GM19455 (cell line): ENCODE results near the gene FOXP3.

ENCODE experiments used
- ATAC-seq: cut with Tn5 transposase; IDR thresholded peaks from one replicate; pipeline ENCODE4 v1.9.1; 2021; ENCODE audit not compliant: unreplicated experiment

FOXP3 gene

DNA sequence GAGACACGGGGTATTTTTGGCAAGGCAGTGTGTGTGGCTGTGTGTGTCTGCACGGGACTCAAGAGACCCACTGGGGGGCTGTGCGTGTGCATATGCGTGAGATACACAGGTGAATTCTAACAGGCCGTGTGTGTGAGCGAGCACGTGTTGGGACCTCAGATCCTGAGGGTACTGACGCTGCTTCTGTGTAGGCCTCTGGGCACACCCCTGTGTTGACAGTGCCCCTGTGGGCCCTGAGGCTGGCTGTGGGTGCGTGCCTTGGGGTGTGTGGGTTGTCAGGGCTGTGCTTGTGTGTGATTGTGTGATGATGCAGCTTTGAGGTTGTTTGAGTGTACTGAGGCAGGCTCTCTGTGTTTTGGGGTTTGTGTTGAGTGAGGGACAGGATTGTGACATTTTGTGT is 13.9 kb downstream of the FOXP3 start:
- no peak for ATAC-seq

DNA sequence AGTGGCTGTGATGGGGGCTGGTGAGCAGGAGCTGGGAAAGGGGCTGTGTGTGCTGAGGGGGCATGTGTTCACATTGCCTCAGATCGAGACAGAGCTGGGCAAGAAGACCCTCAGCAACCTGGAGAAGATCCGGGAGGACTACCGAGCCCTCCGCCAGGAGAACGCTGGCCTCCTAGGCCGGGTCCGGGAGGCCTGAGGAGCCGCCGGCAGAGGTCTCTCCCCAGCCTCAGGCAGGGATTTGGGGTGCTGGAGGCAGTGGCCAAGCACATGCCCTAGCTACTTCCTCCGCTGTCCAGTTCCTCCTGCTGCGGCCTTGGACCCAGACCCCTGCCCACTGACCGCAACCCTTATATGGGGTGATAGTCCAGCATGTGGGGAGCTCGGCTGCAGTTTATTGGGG is 14.4 kb downstream of the FOXP3 start:
- ATAC-seq, result no peak

DNA sequence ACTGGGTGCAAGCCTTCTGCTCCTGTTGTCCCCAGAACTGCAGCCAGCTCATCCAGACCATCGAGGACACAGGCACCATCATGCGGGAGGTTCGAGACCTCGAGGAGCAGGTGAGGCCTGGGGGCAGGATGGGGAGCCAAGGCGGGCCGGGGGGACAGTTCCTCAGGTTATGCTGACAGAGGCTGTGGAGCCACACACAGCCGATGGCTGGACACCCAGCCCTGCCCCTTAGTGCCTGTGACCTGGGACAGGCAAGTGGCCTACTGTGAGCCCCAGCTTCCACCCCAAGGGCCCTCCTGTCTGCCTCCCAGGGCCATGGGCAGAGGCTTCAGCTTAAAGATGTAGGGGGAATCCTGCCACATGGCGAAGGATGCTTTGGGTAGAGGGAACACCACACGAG is 14.9 kb downstream of the FOXP3 start:
- ATAC-seq, result no peak

DNA sequence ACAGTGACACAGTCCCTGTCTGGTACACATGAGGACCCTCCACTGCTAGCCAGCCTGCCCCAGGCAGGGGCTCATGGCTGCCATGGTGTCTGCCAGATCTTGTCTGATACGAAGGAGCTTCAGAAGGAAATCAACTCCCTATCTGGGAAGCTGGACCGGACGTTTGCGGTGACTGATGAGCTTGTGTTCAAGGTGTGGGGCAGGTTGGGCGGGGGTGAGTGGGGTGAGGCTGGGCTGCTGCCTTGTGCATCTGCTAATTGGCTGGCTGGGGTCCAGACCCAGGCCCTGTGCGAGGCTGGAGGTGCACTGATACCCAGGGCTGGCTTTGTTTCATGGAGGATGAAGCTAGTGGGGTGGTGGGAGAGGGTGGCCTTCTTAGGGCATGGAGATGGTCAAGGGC is 15.4 kb downstream of the FOXP3 start:
- ATAC-seq, result no peak

DNA sequence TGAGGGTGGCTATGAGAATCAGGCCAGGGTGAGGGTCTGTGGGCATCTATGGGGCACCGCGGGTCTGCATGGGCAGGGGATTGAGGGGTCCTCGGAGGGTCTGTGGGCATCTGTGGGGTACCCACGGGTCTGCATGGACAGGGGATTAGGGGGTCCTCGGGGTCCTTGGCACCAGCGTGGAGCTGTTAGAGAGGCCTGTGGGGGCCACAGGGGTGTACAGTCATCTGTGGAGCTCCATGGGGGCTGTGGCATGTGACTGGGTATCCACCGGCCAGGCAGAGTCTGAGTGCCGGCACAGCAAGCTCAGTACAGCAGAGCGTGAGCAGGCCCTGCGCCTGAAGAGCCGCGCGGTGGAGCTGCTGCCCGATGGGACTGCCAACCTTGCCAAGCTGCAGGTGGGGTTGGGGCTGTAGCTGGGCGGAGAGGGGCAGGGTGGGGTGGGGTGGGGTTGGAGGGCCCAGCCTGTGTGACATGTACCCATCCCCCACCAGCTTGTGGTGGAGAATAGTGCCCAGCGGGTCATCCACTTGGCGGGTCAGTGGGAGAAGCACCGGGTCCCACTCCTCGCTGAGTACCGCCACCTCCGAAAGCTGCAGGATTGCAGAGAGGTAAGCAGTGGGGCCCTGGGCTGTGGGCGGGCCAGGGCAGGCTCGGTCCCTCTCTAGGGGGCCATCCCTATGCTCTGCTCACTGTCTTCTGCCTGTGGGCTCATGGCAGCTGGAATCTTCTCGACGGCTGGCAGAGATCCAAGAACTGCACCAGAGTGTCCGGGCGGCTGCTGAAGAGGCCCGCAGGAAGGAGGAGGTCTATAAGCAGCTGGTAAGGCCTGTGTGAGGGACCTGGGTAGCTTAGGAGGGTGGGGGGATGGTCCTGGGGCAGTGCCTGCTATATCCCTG is 16.3 kb downstream of the FOXP3 start:
- no peak for ATAC-seq

DNA sequence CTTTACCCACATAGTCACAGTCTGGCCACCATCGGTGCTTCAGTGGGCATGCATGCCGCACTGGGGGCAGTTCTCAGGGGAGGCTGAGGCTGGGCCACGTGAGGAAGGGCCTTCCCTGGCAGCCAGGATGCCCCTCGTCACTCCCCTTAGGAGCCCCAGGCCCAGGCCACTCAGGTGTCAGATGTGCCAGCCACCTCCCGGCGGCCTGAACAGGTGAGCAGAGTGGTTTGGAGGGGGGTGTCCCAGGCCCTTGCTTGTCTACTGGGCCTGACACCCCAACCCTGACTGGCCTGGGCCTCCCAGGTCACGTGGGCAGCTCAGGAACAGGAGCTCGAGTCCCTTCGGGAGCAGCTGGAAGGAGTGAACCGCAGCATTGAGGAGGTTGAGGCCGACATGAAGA is 17.2 kb downstream of the FOXP3 start:
- ATAC-seq, result no peak

DNA sequence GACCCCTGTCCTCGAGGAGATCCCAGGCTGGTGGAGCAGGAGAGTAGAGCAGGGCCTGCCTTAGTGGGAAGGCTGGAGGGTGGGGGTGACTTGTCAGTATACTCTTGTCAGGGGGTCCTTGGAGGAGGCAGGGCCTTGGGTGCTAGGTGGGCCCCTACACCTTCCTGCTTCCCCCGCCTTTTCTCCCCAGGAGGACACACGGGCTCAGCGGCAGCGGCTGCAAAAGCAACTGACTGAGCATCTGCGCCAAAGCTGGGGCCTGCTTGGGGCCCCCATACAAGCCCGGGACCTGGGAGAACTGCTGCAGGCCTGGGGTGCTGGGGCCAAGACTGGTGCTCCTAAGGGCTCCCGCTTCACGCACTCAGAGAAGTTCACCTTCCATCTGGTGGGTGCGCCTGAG is 18.0 kb downstream of the FOXP3 start:
- no peak for ATAC-seq

DNA sequence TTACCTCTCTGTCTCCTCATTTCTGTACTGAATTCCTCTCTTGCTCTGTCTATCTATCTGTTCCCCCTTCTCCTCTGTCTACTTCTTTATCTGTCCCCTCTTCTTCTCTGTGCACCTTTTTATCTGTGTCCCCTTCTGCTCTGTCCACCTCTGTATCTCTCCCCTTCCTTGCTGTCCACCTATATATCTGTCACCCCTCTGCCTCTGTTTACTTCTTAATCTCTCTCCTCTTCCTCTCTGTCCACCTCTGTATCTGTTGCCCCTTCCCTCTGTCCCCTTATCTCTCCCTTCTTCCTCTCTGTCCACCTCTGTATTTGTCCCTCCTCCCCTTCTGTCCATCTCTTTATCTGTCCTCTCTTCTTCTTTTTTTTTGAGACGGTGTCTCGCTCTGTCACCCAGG is 20.3 kb downstream of the FOXP3 start:
- ATAC-seq, result no peak

DNA sequence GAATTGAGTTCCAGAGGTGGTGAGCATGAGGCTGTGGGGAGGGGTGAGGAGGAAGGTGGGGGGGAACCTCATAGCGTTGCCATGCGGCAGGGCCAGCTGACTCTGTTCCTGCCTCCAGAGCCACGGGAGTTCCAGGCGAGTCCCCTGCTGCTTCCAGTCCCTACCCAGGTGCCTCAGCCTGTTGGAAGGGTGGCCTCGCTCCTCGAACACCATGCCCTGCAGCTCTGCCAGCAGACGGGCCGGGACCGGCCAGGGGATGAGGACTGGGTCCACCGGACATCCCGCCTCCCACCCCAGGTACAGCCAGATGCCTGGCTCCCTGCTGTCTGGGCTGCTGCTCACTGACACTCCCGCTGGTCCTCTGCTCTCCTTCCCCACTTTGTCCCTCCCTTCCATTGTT is 21.3 kb downstream of the FOXP3 start:
- ATAC-seq, result no peak

DNA sequence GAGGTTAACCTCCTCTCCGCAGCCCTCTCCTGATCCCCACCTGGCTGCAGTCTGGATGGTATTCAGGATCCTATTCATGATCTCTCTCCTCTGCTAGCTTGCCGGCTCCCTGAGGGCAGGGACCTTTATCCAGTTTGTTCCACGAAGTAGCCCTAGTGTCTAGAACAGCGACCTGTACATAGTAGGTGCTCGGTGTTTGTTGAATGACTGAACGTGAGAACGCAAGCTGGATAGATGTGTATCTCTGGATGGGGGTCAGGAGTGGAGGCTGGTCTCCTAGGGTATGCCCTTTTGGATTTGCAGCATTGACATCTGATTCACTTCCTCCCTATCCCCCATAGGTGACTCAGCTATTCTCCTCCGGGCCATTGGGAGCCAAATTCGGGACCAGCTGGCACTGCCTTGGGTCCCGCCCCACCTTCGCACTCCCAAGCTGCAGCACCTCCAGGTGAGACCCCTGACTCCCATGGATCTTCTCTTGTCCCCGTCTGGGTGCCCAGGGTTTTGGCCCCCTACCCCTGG is 21.9 kb downstream of the FOXP3 start:
- ATAC-seq, result no peak

DNA sequence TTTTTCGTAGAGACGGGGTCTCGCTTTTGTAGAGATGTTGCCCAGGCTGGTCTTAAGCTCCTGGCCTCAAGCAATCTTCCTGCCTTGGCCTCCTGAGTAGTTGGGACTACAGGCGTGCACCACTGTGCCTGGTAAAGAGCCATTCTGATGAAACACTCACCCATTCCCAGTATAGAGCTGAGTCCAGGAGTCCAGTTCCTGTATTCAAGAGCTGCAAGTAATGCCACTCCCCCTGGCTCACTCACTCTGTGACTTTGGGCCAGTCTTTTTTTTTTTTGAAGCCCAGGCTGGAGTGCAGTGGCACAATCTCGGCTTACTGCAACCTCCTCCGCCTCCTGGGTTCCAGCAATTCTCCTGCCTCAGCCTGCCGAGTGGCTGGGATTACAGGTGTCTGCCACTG is 25.8 kb downstream of the FOXP3 start:
- ATAC-seq, result no peak

DNA sequence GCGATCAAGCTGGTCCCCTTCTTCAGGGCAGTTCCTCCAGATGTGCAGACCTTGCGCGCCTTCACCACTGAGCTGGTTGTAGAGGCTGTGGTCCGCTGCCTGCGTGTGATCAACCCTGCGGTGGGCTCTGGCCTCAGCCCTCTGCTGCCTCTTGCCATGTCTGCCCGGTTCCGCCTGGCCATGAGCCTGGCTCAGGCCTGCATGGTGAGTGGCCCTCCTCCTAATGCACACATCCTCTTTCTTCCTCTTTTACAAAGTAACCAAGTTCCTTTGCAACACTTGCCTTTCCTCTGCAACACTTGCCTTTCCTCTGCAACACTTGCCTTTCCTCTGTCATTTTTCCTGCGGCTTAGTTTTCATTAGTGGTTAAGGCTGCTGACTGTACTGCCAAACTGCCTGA is 27.4 kb downstream of the FOXP3 start:
- ATAC-seq, result no peak

DNA sequence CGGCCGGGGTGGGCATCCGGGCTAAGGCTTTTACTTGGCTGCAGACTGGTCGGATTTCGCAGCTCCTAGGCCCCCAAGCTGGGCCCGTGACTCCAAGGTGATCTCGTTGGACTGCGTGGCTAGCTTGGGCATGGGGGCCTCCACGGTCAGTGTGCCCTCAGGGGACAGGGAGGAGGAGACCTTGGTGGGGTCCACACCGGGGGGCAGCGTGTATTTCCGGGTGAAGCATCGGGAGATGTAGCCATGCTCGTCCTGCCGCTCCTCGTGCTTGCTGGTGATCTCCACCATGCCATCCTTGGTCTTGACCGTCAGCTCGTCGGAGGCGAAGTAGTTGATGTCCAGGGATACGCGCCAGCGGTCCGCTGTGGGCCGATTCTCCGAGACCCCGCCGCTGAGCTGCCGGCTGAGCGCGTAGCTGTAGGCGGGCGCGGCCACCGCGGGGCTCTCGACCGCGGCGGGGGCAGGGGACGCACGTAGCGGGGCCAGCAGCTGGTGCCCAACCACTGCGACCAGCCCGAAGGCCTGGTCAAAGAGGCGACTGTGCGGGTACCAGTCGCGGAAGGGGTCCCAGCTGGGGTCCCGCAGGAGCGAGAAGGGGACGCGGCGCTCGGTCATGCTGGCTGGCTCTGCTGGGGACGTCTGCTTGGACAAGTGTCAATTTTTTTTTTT is 30.5 kb downstream of the FOXP3 start:
- no peak for ATAC-seq

DNA sequence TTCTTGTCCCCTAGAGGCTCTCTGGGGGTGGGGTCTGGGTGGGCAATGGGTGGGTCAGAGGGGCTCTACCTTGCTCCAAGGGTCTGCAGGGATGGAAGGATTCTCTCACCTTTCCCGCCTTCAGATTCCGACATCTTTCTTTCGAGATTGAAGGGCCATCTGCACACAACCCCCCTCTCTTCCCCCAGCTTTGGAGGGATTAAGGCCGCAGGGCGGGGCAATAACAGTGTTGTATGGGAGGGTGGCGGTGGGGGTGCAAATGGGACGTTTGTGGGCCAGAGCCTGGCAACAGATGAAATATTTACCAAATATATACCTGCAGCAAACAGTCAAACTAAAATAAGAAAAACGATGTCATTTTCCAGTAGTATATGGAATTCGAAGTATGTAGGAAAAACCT is 31.3 kb downstream of the FOXP3 start, which contains the start of gene CACNA1F:
Gene CACNA1F, minus strand, starts transcription at position 165 of the 400 bp plus-strand sequence. Its CDS starts 31 bp downstream, at position 134.
- no peak for ATAC-seq

DNA sequence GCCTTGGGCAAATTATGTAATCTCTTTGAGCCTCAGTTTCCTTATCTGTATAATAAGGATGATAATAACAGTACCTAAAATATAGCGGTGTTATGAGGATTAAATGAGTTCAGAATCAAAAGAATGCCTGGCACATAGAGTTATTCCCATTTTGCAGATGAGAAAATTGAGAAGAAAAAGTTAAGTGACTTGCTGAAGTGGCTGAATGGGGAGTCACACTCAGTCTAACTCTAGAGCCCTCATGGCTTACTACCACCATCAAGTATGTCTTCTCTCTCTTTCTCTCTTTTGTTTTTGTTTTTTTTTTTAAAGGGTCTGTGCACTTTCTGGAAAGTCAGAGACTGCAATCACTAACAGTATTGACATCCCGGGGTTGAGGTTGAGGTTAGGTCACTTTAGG is 32.0 kb downstream of the FOXP3 start:
- no peak for ATAC-seq

DNA sequence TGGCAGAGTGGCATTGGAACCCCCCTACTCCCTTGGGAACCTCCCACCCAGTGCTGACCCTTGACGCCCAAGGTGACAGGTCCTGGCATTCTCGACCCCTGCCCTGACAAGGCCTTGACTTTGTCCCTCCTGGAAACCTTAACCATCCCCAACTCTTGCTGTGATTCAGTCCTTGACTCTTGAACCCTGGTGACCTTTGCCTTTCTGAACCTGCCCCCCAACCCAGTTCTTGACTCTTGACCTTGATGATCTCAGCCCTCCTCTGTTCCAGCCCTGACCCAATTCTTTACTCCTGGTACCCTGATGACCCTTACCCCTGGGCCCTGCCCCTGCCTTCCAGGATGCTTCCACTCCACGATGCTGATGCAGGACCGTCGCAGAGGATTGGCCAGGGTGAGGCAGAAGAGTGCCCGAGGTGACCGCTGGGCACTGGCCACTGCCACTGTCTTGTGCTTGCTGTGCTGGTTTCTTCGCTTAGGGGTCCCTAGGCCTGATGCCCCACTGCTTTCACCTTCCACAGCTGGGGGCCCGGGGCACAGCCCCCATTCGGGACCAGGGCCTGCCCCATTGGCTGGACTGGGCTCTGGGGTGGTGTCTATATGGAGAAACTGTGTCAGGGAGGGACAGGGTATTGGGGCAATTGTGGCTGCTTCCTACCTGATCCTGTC is 33.0 kb downstream of the FOXP3 start:
- ATAC-seq, result no peak

DNA sequence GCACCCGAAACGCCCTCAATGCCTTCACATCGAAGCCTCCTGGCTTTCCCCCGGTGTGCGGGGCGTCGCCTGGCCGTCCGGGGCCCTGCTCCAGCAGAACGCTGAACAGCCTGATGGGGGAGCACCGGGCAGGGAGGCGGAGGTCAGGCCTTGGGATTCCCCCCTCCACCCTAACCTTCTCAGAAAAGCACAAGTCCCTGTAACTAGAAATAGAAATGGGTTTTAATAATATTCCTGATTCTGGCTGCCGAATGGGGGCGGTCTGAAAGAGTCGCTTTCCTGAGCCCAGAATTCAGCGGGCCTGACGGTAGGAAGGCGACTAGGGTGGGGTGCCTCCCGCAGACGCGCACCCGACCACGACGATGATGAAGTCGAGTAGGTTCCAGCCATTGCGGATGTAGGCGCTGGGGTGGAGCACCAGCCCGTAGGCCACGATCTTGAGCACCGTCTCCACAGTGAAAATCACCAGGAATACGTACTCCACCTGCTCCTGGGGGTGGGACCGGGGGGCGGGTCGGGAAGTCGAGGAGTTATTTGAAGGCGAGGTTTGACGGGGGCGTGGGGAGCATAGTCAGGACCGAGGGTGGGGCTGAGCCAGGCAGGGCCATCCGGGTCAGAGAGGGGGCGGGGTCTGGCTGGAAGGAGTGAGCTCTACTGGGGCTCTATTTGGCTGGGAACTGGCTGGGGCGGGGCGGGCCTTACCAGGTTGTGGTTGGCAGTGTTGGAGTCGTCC is 33.8 kb downstream of the FOXP3 start:
- ATAC-seq, result peak; percentile 70

DNA sequence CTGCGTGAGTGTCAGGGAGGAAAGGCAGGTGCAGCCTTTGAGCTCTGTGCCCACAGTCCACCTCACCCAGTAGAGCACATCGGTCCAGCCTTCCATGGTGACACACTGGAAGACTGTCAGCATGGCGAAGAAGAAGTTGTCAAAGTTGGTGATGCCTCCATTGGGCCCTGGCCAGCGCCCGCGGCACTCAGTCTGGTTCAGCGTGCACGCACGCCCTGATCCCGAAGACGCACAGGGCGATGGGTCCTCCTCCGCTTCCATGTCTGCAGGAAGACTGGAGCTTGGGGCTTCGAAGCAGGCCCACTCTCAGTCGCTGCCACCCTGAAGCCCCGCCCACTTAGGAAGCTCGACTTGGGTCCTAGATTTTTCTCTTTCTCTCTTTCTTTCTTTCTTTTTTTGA is 36.3 kb downstream of the FOXP3 start:
- no peak for ATAC-seq

DNA sequence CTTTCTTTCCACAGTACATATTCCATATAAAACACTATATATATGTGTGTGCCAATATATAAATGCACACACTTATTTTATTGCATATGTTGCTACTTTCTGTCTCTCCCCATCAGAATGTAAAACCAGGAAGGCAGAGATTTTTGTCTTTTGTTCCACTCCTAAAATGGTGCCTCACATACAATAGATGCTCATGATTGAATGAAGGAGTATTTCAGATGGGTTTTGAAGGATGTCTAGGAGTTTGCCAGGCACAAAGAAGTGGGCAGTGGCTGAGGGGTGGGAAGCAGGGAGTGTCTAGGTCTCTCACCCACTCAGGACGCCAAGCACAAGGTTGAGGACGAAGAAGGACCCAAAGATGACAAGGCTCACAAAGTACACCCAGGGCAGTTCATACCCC is 36.8 kb downstream of the FOXP3 start:
- ATAC-seq, result no peak

DNA sequence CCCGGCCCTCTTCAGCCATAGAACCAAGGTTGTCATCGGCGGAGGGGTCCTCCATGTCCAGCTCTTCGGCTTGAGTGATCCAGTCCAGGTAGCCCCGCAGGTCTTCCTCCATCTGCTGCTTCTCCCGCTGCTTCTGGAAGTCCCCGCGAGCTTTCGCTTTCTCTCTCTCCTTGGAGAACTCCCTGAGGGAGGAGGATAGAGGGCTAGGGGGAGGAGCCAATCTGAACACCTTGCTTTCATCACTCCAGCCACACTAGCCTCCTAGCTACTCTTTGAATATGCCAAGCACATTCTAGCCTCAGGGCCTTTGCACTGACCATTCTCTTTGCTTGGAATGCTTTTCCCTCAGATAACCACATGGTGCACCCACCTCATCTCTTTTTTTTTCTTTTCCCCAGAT is 37.6 kb downstream of the FOXP3 start:
- no peak for ATAC-seq

DNA sequence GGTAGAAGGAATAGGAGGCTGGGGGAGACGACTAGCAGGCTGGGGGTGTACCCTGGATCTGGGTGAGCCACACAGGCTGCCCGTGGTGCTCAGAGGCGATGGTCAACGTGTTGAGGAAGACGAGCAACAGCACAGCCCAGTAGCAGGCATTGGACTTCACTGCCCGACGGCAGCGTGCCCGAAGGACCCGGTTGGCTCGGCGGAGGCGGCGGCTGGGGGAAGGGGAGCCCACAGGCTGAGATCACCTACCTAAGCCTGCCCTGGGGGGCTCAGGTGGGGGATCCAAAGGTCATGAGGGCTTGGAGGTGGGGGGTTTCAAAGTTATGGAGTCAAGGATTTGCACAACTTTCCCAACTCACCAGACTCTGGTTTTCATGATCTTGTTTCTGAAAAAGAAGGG is 38.7 kb downstream of the FOXP3 start:
- ATAC-seq, result no peak
